Caco-2 (cell line): ENCODE results near the gene HOXB2. TPM values are rescaled to one million over a fixed set of nuclear protein-coding genes. Genes with fewer than 3 reads are reported as not detected.

Experiments
- BruUV-seq: library from RNA; stranded (reverse); fragments of 400-500 nt; replicated peaks from 2 replicates; lab custom pipeline; 2021; lab: Mats Ljungman, UMichigan
- CTCF ChIA-PET: fragments of 300-600 bp; sonication (Branson Sonifier 250); formaldehyde crosslinking; loops from one replicate; lab custom pipeline; 2022; ENCODE audit warnings: antibody characterized with exemption; lab: Charles Lee
- POLR2A ChIA-PET: fragments of 300-600 bp; sonication (Branson Sonifier 250); formaldehyde crosslinking; loops from one replicate; lab custom pipeline; 2022; ENCODE audit warnings: antibody characterized with exemption; lab: Charles Lee
- DNase-seq, 2 experiments: peaks; one replicate each; pipeline versions ENCODE4 v3.0.0 to v3.0.0-alpha.2; 2020 to 2022
- H3K27me3 ChIP-seq: replicated peaks from 2 replicates; pipeline ENCODE4 v1.6.0; 2011; ENCODE audit warnings: low read length; ENCODE audit not compliant: control insufficient read depth, insufficient read depth
- H3K36me3 ChIP-seq: 2 replicates; pipeline ENCODE4 v1.5.1; 2011; ENCODE audit warnings: low read length; ENCODE audit not compliant: control insufficient read depth, insufficient read depth
- H3K4me1 ChIP-seq: fragments of 250-450 bp; sonication (Bioruptor Pico); 2 replicates; pipeline ENCODE4 v1.5.1; 2020; ENCODE audit warnings: mild to moderate bottlenecking
- H3K4me3 ChIP-seq: 2 replicates; pipeline ENCODE4 v1.5.1; 2011; ENCODE audit warnings: low read depth, mild to moderate bottlenecking, control low read depth, low read length
- H3K9me3 ChIP-seq: fragments of 250-450 bp; sonication (Bioruptor Pico); 2 replicates; pipeline ENCODE4 v1.5.1; 2020; ENCODE audit warnings: mild to moderate bottlenecking, moderate library complexity
- H3K27ac Mint-ChIP-seq: one replicate; pipeline ENCODE4 v1.8.0; 2022; ENCODE audit warnings: mixed read lengths; ENCODE audit not compliant: unreplicated experiment
- H3K27me3 Mint-ChIP-seq: one replicate; pipeline ENCODE4 v1.8.0; 2022; ENCODE audit warnings: mixed read lengths; ENCODE audit not compliant: insufficient read depth, unreplicated experiment
- H3K36me3 Mint-ChIP-seq: one replicate; pipeline ENCODE4 v1.8.0; 2022; ENCODE audit warnings: mild to moderate bottlenecking, mixed read lengths; ENCODE audit not compliant: insufficient read depth, unreplicated experiment
- H3K4me1 Mint-ChIP-seq: one replicate; pipeline ENCODE4 v1.8.0; 2022; ENCODE audit warnings: low read depth, mixed read lengths; ENCODE audit not compliant: unreplicated experiment
- H3K4me3 Mint-ChIP-seq: one replicate; pipeline ENCODE4 v1.8.0; 2022; ENCODE audit warnings: mild to moderate bottlenecking, moderate library complexity, mixed read lengths; ENCODE audit not compliant: unreplicated experiment
- H3K9me3 Mint-ChIP-seq: one replicate; pipeline ENCODE4 v1.8.0; 2022; ENCODE audit warnings: mixed read lengths; ENCODE audit not compliant: unreplicated experiment
- intact Hi-C: fragments of 100-400 bp; cut with micrococcal nuclease; formaldehyde crosslinking; loops from one replicate; pipeline ENCODE4 v1.10.0; 2022; ENCODE audit not compliant: unreplicated experiment
- total RNA-seq: library from RNA; stranded (reverse); gene quantifications from 2 replicates; pipeline ENCODE4 v1.2.3, GENCODE V29; 2022
- TF ChIP-seq, protein P1 (sequence below), 2 experiments: fragments of 200-600 bp in 1 of 2; IDR thresholded peaks; 1 replicate in 1 of 2; 2 replicates in 1 of 2; pipeline versions ENCODE4 v1.5.1 to v1.8.0; 2011 to 2022; ENCODE audit warnings: antibody characterized with exemption in 1 of 2, control low read depth in 1 of 2, inconsistent platforms in 1 of 2, low read depth in 1 of 2, low read length in 1 of 2, mild to moderate bottlenecking in 1 of 2, moderate library complexity in 1 of 2; ENCODE audit not compliant: insufficient read depth in 1 of 2, severe bottlenecking in 1 of 2, unreplicated experiment in 1 of 2

The HOXB2 gene
- total RNA-seq, 1 experiment from 2014 or later: 1.1 TPM

DNA sequence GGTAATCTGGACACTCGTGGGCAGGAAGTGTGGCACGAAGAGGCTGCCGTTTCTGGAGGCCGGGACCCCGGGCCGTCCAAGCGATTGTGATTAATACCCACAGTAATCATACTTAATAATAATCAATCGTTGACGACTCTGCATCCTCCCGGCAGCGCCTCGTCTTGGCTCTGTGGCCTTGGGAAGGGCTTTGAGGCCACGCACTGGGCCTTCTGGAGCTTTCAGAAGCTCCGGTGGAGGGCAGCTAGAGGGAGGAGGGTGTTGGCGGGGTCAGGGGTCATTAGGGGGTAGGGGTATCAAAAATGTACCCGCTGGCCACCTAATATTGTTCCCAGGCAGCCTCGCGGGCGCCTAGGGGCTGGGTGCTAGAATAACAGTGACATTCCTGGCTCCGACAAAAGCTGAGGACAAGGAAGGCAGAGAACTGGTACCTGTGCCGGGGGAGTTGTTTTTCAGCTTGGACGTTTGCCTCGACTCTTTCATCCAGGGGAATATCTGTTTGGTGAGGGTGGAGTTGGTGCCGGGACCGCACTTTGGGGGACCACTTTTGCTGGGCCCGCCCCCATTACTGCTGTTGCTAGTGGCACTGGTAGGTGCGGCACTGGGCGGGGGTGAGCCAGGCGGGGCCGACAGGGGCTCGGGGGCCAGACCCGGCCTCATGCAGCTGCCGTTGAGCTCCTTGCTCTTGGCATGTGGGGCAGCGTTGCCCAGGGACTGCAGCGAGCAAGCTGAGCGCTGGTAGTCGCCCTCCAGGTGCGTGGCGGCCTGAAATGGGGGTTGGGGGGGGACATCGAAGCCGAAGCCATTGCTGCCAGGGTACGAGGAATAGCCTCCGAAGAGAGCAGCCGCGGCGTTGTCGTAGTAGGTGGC lies 6.9 kb upstream of the HOXB2 start:
- no TSS peak for BruUV-seq
- Mint-ChIP-seq H3K27me3 (no peaks in the 10 kb centered on the region), H3K36me3 (no peaks in the 10 kb centered on the region), H3K4me1 (peaks cover 7% of the 10 kb centered on the region), H3K9me3 (no peaks in the 10 kb centered on the region), H3K4me3 (no peak overlapping the region), H3K27ac (no peak overlapping the region)
- POLR2A ChIA-PET: interaction anchor here (0.9 kb wide), 1 partner anchor 46 kb away, joined by 3 read pairs; no protein-coding TSS in a partner anchor
- TF ChIP-seq, protein P1, sequence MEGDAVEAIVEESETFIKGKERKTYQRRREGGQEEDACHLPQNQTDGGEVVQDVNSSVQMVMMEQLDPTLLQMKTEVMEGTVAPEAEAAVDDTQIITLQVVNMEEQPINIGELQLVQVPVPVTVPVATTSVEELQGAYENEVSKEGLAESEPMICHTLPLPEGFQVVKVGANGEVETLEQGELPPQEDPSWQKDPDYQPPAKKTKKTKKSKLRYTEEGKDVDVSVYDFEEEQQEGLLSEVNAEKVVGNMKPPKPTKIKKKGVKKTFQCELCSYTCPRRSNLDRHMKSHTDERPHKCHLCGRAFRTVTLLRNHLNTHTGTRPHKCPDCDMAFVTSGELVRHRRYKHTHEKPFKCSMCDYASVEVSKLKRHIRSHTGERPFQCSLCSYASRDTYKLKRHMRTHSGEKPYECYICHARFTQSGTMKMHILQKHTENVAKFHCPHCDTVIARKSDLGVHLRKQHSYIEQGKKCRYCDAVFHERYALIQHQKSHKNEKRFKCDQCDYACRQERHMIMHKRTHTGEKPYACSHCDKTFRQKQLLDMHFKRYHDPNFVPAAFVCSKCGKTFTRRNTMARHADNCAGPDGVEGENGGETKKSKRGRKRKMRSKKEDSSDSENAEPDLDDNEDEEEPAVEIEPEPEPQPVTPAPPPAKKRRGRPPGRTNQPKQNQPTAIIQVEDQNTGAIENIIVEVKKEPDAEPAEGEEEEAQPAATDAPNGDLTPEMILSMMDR (IDR thresholded peaks at IDR 0.05; ENCODE audit: insufficient read depth in 1 of 2, low read depth in 1 of 2, low read length in 1 of 2, severe bottlenecking in 1 of 2, unreplicated experiment in 1 of 2): no peak
- H3K9me3 ChIP-seq: no peaks in the 10 kb centered on the region
- CTCF ChIA-PET: no interaction called here
- H3K4me3 ChIP-seq: no peak overlapping the region
- no peaks in the 10 kb centered on the region for H3K36me3 ChIP-seq
- DNase-seq: no peak
- H3K27me3 ChIP-seq: no peaks in the 10 kb centered on the region; the same call in 1 of the 2 replicates
- H3K4me1 ChIP-seq: peaks cover 13% of the 10 kb centered on the region
- intact Hi-C loops: no loop called here

DNA sequence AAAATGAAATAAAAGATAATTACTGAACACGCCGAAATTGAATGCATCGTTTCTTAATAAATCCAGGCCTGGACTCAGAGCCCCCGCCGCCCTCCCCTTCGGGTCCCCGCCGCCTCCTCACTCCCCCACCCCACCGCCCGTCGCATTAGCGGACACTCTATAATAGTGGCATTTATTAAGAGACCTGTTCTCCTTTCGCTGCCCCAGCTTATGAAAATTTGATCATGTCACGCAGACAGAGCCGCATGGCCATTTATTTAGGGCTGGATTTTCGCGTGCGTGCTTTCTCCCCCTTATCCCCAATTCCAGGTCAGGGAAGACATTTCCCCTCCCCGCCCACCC lies 6.3 kb upstream of the HOXB2 start:
- TF ChIP-seq, protein P1 (IDR thresholded peaks at IDR 0.05; ENCODE audit: insufficient read depth in 1 of 2, low read depth in 1 of 2, low read length in 1 of 2, severe bottlenecking in 1 of 2, unreplicated experiment in 1 of 2): no peak
- H3K4me1 Mint-ChIP-seq: peaks cover 7% of the 10 kb centered on the region
- Histone ChIP-seq H3K36me3 (no peaks in the 10 kb centered on the region), H3K9me3 (no peaks in the 10 kb centered on the region), H3K27me3 (no peaks in the 10 kb centered on the region; the same call in 1 of the 2 replicates), H3K4me1 (peaks cover 16% of the 10 kb centered on the region; the same call in 1 of the 2 replicates), H3K4me3 (no peak overlapping the region)
- BruUV-seq: no TSS peak
- ChIA-PET POLR2A (interaction anchor here (0.9 kb wide), 1 partner anchor 45 kb away, joined by 3 read pairs; no protein-coding TSS in a partner anchor), CTCF (no interaction called here)
- no peaks in the 10 kb centered on the region for H3K36me3 Mint-ChIP-seq
- intact Hi-C loops: no loop called here
- no peak overlapping the region for H3K27ac Mint-ChIP-seq
- no peak for DNase-seq
- no peaks in the 10 kb centered on the region for H3K27me3 Mint-ChIP-seq
- H3K4me3 Mint-ChIP-seq: no peak overlapping the region
- no peaks in the 10 kb centered on the region for H3K9me3 Mint-ChIP-seq

DNA sequence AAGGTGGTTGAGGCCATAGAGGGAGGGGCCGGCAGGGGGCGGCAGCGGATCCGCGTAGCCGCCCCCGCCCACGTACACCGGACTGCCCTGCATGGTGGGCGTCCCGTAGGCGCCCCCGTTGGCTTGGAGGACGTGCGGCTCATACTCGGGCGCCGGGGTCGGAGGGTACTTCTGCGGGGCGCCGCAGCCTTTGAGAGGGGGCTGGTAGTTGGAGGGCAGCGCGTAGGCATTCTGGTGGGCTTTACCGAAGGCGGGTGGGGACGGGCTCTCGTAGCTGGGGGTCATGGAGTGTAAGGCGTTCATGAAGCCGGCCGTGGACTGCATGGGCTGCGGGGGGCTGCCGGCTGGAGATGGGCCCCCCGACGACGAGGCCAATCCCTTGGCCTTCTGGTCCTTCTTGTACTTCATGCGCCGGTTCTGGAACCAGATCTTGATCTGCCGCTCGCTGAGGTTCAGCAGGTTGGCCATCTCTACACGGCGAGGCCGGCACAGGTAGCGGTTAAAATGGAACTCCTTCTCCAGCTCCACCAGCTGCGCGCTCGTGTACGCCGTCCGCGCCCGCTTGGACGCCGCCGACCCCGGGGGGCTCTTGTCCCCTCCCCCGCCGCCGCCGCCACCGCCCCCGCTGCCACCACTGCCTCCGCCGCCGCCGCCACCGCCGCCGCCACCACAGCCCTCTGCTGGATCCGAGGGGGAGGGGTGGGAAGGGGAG lies 5.7 kb upstream of the HOXB2 start:
- no peak overlapping the region for H3K4me3 ChIP-seq
- H3K36me3 ChIP-seq: no peaks in the 10 kb centered on the region
- CTCF ChIA-PET: no interaction called here
- no peak overlapping the region for H3K4me3 Mint-ChIP-seq
- H3K27me3 ChIP-seq: no peaks in the 10 kb centered on the region
- no peaks in the 10 kb centered on the region for H3K9me3 Mint-ChIP-seq
- H3K9me3 ChIP-seq: no peaks in the 10 kb centered on the region
- H3K27ac Mint-ChIP-seq: no peak overlapping the region
- no peaks in the 10 kb centered on the region for H3K36me3 Mint-ChIP-seq
- DNase-seq: no peak
- H3K4me1 ChIP-seq: peaks cover 16% of the 10 kb centered on the region; the same call in 1 of the 2 replicates
- peaks cover 7% of the 10 kb centered on the region for H3K4me1 Mint-ChIP-seq
- TF ChIP-seq, protein P1 (IDR thresholded peaks at IDR 0.05; ENCODE audit: insufficient read depth in 1 of 2, low read depth in 1 of 2, low read length in 1 of 2, severe bottlenecking in 1 of 2, unreplicated experiment in 1 of 2): no peak
- intact Hi-C loops: no loop called here
- no TSS peak for BruUV-seq
- no peaks in the 10 kb centered on the region for H3K27me3 Mint-ChIP-seq
- POLR2A ChIA-PET: no interaction called here
